ENCODE data around the gene UXS1.

The UXS1 gene

DNA sequence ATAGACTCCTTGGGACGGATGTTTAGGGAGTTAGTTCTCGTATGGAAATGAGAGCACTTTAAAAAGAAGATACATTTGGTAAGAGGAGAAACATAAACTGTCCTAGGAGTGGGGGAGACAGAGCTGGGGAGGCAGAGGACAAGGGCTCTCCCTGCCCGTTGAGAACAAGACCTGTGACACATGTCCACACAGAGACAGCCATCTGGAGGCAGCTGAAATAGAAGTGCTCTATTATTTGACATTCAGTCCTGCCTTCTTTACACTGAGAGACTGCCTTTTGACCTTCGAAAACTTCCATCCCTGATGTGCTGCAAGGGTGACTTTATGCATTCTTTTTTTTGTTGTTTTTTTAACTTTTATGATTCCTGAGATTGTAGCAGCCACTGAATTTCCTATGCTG is 150.1 kb downstream of the UXS1 start:
- no peak for TF ChIP-seq TAF1 (IDR thresholded peaks at IDR 0.05; ENCODE audit: low read depth)
- TF ChIP-seq CEBPB (IDR thresholded peaks at IDR 0.05), result no peak
- TF ChIP-seq, protein P1, sequence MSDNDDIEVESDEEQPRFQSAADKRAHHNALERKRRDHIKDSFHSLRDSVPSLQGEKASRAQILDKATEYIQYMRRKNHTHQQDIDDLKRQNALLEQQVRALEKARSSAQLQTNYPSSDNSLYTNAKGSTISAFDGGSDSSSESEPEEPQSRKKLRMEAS (IDR thresholded peaks at IDR 0.05), result no peak
- no peak for TF ChIP-seq EGR1 (IDR thresholded peaks at IDR 0.05)
- TF ChIP-seq FOXM1 (IDR thresholded peaks at IDR 0.05; ENCODE audit: borderline replicate concordance, low read depth), result no peak
